HepG2 (cell line): ENCODE measurements around the gene ALDH2. TPM values are rescaled to one million over a fixed set of nuclear protein-coding genes. Genes with fewer than 3 reads are reported as not detected.

Experiments
- BRD4 ChIP-seq: sonication (generic); formaldehyde crosslinking; IDR thresholded peaks from 2 replicates; pipeline ENCODE4 v1.4.0; 2020; ENCODE audit warnings: missing genetic modification reagents
- GABPB1 ChIP-seq: IDR thresholded peaks from 2 replicates; pipeline ENCODE4 v1.6.1; 2016; ENCODE audit warnings: mild to moderate bottlenecking, missing genetic modification reagents, moderate library complexity, missing compliant biosample characterization
- HNF4A ChIP-seq: sonication (generic); formaldehyde crosslinking; IDR thresholded peaks from 2 replicates; pipeline ENCODE4 v1.4.0; 2020; ENCODE audit warnings: missing genetic modification reagents
- HOXA5 ChIP-seq: sonication (generic); formaldehyde crosslinking; IDR thresholded peaks from 2 replicates; pipeline ENCODE4 v1.4.0; 2020; ENCODE audit warnings: missing genetic modification reagents
- JUND ChIP-seq: sonication (generic); formaldehyde crosslinking; IDR thresholded peaks from 2 replicates; pipeline ENCODE4 v1.8.0; 2022; ENCODE audit warnings: mild to moderate bottlenecking, missing genetic modification reagents
- KLF11 ChIP-seq: IDR thresholded peaks from 2 replicates; pipeline ENCODE4 v1.6.1; 2016; ENCODE audit warnings: missing compliant biosample characterization
- PATZ1 ChIP-seq: sonication (generic); formaldehyde crosslinking; IDR thresholded peaks from 2 replicates; pipeline ENCODE4 v1.4.0; 2020; ENCODE audit warnings: missing genetic modification reagents
- SOX13 ChIP-seq, 3 experiments: fragments of 450-650 bp in 1 of 3; sonication (generic) in 1 of 3; formaldehyde crosslinking in 1 of 3; IDR thresholded peaks in 2 of 3; conservative IDR thresholded peaks in 1 of 3; 2 replicates each; pipeline versions ENCODE4 v1.5.0 to v1.6.1; 2016 to 2020; ENCODE audit warnings: antibody characterized with exemption in 1 of 3, mild to moderate bottlenecking in 1 of 3, missing compliant biosample characterization in 1 of 3, missing genetic modification reagents in 1 of 3, moderate library complexity in 1 of 3
- TARDBP ChIP-seq: sonication (generic); formaldehyde crosslinking; IDR thresholded peaks from 2 replicates; pipeline ENCODE4 v1.8.0; 2022; ENCODE audit warnings: mild to moderate bottlenecking, missing genetic modification reagents
- THYN1 ChIP-seq: sonication (generic); formaldehyde crosslinking; IDR thresholded peaks from 2 replicates; pipeline ENCODE4 v1.8.1; 2023; ENCODE audit warnings: low read depth, mild to moderate bottlenecking, moderate library complexity, missing genetic modification reagents, borderline replicate concordance
- ZBTB40 ChIP-seq, 2 experiments: fragments of 450-650 bp in 1 of 2; sonication (generic) in 1 of 2; formaldehyde crosslinking in 1 of 2; IDR thresholded peaks; 2 replicates each; pipeline versions ENCODE4 v1.6.1 to v1.8.0; 2016 to 2022; ENCODE audit warnings: antibody characterized with exemption in 1 of 2, mild to moderate bottlenecking in 1 of 2, missing genetic modification reagents in 1 of 2
- ZNF160 ChIP-seq: sonication (generic); formaldehyde crosslinking; IDR thresholded peaks from 2 replicates; pipeline ENCODE4 v1.8.0; 2022; ENCODE audit warnings: mild to moderate bottlenecking, inconsistent platforms, missing genetic modification reagents
- ZNF296 ChIP-seq: sonication (generic); formaldehyde crosslinking; conservative IDR thresholded peaks from 2 replicates; pipeline ENCODE4 v1.5.0; 2020; ENCODE audit warnings: mild to moderate bottlenecking, missing genetic modification reagents
- ZNF878 ChIP-seq: sonication (generic); formaldehyde crosslinking; IDR thresholded peaks from 2 replicates; pipeline ENCODE4 v1.8.1; 2023; ENCODE audit warnings: mild to moderate bottlenecking, missing genetic modification reagents, moderate library complexity
- ZNF891 ChIP-seq: sonication (generic); formaldehyde crosslinking; IDR thresholded peaks from 2 replicates; pipeline ENCODE4 v1.5.0; 2020; ENCODE audit warnings: mild to moderate bottlenecking, missing genetic modification reagents
- polyA plus RNA-seq, 8 experiments: library from polyadenylated mRNA; depleted of rRNA in 3 of 8; stranded (reverse) in 7 of 8; unstranded in 1 of 8; fragments of >200 nt; fragmentation: Illumina TruSeq in 4 of 8; extraction: Trizol in 4 of 8; gene quantifications; 2 replicates each; pipeline versions ENCODE4 v1.2.1 to v1.2.3, GENCODE V29; 2011 to 2016; ENCODE audit warnings: low read depth in 4 of 8, missing spikeins in 1 of 8, mixed read lengths in 1 of 8; ENCODE audit not compliant: insufficient read depth in 1 of 8
- total RNA-seq, 5 experiments: library from RNA; depleted of rRNA; stranded (reverse); fragments of >200 nt; fragmentation: Illumina TruSeq; extraction: Trizol; gene quantifications; 2 replicates each; pipeline ENCODE4 v1.2.3, GENCODE V29; 2016; ENCODE audit warnings: low read depth in 1 of 5

Gene ALDH2
- total and polyA plus RNA-seq, 2 of the 13 experiments (the other 11 are each of a cell fraction or from before 2014, with no cell fraction given): 78.8 to 103 TPM

GRCh38 chr12:111841750-111842555 is 75.2 kb downstream of the ALDH2 start, which contains the start of gene MAPKAPK5 (continued):
- TF ChIP-seq ZNF296 (CRISPR knock-in tag) (no peak), JUND (peak; percentile 85), BRD4 (CRISPR knock-in tag) (peak; percentile 76; the same call in 1 of the 2 replicates), KLF11 (CRISPR knock-in tag) (0 out of 2 replicates have a peak, but pooled peaks have one; percentile 39), ZNF160 (CRISPR knock-in tag) (peak; percentile 42; the same call in 1 of the 2 replicates), HNF4A (CRISPR knock-in tag) (no peak), TARDBP (peak; percentile 95), PATZ1 (CRISPR knock-in tag) (peak; percentile 63; the same call in 1 of the 2 replicates), THYN1 (no peak), ZBTB40 (IDR thresholded peaks at IDR 0.05) (no peak), ZBTB40 (CRISPR knock-in tag; IDR thresholded peaks at IDR 0.05) (peak; percentile 78; the same call in 1 of the 2 replicates), GABPB1 (CRISPR knock-in tag) (peak; percentile 89), HOXA5 (CRISPR knock-in tag) (peak; percentile 72; the same call in 1 of the 2 replicates), ZNF878 (CRISPR knock-in tag) (no peak), SOX13 (IDR thresholded peaks at IDR 0.05) (0 out of 2 replicates have a peak, but pooled peaks have one; percentile 17), SOX13 (CRISPR knock-in tag; conservative IDR thresholded peaks at IDR 0.05 in 1 of 2, IDR thresholded peaks at IDR 0.05 in 1 of 2) (peak in 1 of 2 experiments; percentile 45; a peak in 2 of 4 replicates), ZNF891 (CRISPR knock-in tag) (0 out of 2 replicates have a peak, but pooled peaks have one; percentile 17)
